NCI-H2081 treated with DMSO at 0.1 percent for 48 hours (cell line): ENCODE results near the gene BABAM2.
"Not testable (repeated sequence)": the region's sequence is repeated elsewhere in the genome, so short reads cannot be mapped to it uniquely, and the experiment has no call there.

Experiments used
- DNase-seq: peaks from one replicate; lab custom pipeline; 2025; lab: John Stamatoyannopoulos, UW

BABAM2 gene

DNA sequence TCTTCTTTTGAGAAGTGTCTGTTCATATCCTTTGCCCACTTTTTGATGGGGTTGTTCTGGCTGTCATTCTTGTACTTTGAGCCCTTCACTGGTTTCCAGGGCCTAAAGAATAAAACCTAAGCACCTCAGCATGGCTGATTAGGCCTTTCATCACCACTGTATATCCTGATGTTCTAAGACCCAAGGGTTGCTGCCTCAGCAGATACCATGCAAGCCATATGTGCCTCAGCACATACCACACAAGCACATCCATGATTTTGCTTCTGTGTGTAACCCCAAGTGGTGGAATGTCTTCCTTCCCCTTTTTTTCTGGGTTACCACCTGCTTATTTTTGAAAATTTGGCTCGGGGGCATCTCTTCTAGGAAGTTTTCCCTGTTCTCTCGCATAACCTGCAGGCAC lies 11.7 kb upstream of the BABAM2 start:
- no peak for DNase-seq

DNA sequence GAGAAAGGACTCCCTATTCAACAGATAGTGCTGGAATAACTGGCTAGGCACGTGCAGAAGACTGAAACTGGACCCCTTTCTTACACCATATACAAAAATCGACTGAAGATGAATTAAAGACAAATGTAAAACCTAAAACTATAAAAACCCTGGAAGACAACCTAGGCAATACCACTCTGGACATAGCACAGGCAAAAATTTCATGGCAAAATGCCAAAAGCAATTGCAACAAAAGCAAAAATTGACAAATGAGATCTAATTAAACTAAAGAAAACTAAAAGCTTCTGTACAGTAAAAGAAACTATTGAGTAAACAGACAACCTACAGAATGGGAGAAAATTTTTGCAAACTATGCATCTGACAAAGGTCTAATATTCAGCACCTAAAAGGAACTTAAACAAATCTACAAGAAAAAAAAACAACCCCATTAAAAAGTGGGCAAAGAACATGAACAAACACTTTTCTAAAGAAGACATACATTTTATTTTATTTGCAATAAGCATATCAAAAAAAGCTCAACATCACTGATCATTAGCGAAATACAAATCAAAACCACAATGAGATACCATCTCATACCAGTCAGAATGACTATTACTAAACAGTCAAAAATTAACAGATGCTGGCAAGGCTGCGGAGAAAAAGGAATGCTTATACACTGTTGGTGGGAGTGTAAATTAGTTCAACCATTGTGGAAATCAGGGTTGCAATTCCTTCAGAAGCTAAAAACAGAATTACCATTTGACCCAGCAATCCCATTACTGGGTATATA lies 8.5 kb upstream of the BABAM2 start:
- DNase-seq: not testable (repeated sequence)

DNA sequence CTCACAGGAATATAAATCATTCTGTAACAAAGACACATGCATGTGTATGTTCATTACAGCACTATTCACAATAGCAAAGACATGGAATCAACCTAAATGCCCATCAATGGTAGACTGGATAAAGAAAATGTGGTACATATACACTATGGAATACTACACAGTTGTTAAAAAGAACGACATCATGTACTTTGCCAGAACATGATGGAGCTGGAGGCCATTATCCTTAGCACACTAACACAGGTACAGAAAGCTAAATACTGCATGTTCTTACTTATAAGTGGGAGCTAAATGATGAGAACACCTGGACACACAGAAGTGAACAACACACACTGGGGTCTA lies 8.0 kb upstream of the BABAM2 start:
- DNase-seq: not testable (repeated sequence)

DNA sequence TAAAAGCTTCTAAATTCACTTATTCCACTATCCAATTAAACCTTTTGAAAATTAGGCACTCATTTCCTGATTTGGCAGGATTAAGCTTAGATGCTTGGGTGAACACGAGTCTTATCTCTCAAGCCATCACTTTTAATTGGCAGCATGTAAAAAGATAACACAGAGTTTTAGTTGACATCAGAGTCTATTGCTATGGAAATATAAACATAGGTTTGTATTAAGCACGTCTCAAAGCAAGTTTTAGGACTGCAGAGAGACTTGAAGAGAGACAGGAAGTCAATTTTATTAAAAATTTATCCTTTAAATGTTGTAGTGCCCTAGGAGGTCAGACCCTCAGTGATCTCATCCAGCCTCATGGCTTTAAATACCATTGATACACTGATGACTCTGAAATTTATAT lies 5.9 kb upstream of the BABAM2 start:
- DNase-seq: no peak

DNA sequence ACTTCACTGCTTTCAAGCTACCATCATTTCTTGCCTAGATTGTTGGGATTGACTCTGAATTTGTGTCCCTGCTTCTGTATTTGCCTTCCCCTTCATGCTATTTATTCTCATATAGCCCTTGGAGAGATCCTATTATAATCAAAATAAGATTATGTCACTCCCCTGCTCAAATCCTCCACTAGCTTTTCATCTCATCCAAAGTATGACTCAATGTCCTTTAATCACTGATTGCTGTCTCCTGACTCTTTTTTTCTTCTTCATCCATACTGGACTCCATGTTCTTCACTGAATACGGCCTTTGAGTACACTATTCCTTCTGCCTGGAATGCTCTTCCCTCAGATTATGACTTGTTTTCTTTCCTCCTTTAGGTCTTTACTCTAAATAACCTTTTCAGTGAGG lies 5.3 kb upstream of the BABAM2 start:
- no peak for DNase-seq

DNA sequence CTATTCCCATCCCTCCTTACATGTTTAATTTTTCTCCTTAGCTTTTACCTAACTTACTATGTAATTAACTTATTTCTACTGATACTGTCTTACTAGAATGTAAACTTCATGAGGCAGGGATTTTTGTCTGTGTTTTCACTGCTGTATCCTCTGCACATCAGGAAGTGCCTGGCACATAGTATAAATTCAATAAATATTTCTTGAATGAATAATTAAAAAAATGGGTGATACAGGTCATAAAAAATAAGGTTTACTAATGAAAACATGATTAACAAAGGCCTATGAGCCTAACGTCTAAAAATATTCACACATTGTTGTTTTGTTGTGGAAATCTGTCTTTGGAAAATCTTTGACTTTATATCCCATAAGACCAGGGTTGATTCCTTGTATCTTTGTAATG lies 4.9 kb upstream of the BABAM2 start:
- DNase-seq: no peak

DNA sequence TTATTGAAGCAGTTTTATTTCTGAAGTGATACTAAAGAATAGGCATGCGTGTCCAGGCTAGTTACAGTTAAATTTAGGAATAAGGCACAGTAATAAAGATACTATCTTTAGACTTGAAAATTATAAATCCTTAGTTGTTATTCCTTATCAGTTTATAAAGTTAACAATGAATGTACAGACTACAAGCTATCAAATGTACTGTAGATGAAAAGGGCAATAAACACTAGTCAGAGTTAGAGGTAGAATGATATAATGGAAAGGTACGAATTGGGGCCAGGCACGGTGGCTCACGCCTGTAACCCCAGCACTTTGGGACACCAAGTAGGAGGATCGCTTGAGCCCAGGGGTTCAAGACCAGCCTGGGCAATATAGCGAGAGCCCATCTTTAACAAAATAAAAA lies 4.2 kb upstream of the BABAM2 start:
- no peak for DNase-seq

DNA sequence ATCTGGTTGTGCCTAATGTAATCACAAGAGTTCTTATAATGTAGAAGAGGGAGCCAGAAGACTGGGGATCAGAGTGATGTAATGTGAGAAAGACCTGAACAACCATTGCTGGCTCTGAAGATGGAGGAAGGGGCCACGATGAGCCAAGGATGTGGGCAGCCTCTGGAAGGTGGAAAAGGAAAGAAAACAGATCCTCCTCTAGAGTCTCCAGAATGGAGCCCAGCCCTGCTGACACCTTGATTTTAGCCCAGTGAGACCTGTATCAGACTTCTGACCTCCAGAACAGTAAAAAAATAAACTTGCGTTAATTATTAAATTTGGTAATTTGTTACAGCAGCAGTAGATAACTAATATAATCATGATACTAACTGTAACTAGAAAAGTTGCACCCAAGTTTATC lies 3.4 kb upstream of the BABAM2 start:
- DNase-seq: no peak

DNA sequence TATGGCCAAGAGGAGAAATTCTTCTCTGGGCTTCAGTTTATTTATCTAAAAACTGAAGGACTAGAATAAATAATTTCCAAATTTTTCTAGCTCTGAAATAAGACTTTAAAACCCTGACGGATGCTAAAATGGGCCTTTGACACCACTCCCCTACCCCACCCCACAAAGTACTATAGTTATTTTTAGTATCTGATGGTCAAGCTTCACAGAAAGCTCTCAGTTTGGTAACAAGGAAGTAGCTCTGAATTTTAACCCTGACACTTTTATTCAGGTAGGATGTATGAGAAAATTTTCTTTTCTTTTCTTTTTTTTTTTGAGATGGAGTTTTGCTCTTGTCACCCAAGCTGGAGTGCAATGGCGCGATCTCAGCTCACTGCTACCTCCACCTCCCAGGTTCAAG lies 2.7 kb upstream of the BABAM2 start:
- no peak for DNase-seq

DNA sequence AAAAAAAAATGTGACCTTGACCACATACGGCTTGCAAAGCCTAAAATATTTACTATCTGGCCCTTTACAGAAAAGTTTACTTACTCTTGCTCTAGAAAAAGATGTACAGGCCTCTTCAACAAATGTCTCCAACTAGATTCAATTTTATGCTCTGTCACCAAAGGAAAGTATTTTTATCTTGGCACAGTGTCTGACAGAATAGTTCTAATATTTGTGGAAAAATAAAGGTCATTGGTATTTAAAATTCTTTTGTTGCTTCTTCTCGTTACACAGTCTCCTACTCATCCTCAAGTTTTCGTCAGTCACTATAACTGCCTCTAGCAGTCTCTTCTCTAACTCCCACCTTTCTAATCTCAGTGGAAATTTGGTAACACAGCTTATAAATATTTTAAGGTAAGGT lies 1.7 kb upstream of the BABAM2 start:
- DNase-seq: no peak

DNA sequence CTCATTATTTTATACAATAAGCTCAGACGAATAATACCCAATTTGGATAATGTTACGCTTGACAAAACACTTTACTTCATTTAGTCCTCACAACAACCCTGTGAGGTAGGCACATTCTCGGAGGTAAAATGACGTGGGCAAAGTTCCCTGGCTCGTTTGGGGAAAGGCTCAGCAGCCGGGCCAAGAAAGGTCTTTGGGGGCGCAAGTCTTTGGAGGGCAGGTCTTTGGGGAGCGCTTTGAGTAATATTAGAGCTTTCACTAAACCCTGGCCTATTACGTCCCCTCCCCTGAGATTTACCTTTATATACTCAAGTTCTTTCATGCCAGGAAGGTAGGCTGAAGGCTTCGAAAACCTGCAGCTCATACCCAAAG lies 769 bp upstream of the BABAM2 start:
- DNase-seq: no peak

DNA sequence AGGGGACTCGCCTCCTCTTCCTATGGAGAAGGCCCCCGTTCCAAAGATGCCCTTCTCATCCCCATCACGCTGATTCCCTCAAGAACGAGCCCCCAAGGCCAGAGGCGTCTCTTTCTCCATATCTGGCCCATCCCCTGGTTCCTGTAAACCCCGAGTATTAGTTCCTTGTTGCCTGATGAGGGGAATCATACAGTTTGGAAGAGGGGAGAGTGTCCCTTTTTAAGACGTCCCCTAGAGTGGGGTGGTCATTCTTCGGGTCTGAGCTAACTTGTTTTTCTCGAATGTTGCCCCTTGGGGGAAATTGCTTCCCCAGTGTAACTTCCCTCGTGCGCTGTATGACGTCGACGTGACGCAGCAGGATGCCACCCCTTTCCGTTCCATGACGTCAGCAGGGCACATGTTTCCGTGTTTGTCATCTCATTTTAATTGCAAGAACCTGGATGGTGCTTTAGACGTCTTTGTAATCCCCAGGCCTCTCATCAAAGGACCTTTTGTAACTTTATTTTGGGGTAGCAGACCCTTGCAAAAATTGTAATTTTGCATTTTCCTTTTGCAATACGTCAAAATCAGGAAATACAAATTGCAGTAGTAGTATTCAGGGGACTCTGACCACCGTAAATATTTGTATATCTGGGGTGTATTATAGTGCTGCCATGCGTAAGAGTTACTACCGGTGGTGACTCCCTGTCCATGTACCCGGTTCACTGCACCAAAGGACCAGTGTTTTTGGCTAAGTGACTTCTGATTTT lies 569 bp downstream of the BABAM2 start:
- no peak for DNase-seq

DNA sequence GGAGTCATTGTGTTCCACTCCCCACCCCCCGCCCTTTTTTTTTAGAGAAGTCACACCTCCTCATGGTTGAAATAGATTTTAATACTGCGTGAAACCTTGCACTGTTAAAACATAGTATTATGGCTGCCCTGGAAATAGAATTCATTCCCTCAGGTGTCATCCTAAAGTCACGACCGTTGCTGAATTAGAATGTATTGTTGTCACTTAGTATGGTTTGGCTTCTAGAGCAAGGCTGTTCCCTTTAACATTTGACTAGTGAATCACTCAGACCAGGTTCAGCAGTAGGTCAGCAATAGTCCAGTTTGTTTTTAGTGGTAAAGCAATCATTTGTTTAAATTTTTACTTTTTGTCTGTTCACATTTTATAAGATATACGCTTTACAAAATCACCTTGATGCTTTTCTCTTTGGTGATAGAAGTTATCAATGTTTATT lies 1.2 kb downstream of the BABAM2 start:
- no peak for DNase-seq

DNA sequence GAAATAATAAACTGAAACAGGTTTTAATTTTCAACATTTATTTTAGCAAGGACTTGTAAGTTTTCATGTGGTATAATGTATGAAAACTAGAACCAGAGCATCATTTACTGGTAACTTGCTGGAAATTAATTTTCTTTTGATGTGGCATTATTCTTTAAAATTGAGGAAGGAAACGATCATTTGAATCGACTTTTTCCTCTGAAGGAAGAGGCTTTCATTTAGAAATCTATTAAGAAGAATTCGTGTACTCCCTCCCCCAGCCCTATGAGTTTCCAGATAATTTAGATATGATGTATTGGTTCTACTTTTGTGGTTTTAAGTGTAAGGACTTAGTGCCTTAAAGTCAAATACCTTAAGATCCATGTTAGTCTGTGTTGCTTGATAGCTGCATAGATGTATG lies 2.5 kb downstream of the BABAM2 start:
- DNase-seq: no peak

DNA sequence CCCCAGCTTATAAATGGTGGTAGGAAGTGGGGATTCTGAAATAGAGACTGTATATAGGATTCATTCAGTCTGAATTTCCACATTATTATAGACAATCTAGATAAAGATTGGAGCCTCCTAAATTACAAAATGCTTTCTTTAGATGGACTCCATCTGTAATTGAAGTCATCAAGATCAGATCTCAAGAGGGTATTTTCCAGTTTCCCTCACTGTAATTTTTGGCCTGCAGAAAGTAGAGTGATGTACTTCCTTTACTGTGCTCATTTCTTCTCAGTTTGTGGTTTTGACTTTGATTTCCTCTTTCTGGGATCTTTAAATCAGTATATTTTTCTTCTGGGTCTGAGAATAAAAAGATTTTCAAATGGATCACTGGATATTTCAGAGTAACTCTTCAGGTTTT lies 7.2 kb downstream of the BABAM2 start:
- no peak for DNase-seq

DNA sequence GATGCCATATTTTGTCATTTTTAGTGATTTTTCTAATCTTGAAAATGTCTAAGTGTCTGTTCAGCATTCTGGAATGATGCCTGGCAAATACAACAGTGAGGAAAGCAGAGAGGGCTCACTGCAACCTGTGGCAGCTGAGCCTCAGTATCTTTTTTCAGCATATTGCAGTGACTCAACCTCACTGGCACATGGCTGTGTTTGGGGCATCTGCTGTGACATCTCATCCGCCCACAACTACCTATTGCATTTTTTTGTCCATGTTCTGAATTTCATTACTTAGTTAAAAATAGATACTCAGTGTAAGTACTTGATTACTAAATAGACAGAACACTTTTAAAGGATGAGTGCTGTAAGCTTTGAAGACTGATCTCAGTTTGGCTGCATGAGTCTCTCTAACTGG lies 10.7 kb downstream of the BABAM2 start:
- DNase-seq: no peak

DNA sequence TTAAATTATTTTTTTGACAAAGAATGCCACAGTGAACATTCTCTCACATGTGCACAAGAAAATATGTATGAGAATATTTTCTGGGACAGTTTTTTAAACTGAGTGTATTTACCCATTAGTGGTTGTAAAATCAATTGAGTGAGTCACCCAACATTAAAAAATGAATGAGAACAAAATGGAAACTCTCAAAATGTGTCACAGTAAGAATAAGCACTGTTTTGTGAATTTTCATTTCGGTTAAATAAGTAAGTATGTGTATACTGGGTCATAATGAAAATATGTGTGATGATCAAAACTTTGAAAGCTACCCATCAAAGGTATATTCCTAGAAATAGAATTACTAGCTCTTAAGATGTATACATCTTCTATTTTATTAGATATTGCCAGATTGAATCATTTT lies 11.6 kb downstream of the BABAM2 start:
- DNase-seq: no peak

DNA sequence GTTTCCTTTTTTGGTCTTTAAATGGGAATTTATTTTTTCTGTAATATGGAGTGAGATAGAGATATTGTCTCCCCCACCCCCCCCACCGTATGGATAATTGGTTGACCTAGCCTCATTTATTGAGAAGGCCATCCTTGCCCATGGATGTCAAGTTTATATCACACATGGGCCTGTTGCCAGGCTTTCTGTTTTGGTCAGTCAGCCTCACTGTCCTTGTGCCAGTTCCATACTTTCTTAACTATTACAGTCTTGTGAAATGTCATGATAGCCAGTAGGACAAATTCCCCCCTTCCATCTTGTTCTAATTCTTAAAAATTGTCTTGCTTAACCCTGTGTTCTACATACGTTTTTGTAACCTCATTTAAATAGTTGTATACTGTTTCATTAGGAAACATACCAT lies 12.5 kb downstream of the BABAM2 start:
- no peak for DNase-seq

DNA sequence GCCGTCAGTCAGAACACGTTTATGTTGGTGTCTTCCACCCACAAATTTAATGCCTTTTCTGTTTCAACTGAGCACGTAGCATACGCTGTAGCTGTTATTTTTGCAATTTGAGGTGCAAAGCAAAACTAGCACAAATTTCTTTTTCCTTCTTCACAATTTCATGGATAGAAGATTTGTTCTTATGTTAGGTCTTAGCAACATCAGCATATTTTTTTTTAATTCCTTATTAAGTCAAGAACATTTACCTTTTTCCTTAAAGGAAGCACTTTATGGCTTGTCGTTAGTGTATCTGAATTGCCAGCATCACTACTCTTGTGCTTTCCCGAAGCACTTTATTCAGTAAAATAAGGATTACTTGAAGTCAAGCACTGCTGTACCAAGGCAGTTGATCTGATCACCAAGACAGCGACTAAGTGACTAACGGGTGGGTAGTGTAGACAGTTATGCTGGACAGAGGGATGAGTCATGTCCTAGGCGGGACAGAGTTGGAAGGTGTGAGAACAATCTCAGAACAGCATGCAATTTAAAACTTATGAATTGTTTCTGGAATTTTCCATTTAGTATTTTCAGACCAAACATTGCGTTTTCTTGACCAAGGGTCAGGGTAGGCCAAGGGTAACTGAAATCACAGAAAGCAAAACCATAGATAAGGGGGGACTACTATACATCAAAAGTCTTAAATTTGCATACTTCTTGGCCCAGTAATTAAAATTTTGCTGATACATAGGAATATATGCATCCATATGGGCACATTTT lies 13.3 kb downstream of the BABAM2 start:
- DNase-seq: no peak

DNA sequence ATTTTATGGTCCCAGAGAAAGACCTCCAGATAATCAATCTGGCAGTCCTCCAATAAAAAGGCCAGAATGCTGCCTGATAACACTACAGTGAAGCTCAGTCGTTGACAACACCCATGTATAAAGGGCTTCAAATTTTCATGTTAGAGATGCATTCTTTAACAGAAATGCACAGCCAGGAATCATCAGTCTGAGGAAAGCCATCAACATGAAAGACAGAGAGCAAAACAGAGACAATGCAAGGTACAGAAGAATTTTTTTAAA lies 13.8 kb downstream of the BABAM2 start:
- no peak for DNase-seq

DNA sequence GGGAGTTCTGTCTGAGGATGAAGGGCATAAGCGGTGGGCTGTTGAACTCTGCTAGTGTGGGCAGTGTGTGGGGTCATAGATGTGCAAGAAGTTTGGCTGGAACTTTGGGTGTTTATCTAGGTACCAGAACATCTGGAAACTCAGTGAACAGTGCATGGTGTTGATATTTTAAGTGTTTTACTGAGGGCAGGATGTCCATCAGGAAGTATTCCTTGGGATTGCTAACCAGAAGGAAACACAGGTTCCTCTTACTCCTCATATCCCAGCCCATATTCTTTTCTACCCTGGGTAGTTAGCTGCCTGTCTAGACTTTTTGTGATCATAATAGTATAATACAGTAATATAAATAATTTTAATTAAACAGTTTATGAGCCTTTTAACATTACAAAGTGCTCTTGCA lies 15.5 kb downstream of the BABAM2 start:
- no peak for DNase-seq

DNA sequence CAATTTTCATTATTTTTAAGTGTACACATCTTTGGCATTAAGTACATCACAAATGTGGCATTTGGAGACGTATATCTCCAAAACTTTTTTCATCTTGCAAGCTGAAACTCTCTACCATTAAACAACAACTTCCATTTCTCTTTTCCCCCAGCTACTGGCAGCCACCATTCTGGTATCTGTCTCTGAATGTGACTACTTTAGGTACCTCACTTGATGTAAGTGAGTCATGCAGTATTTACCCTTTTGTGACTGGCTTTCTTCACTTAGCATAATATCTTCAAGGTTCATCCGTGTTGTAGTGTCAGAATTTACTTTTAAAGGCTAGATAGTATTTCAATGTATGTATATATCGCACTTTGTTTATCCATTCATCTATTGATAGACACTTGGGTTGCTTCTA lies 17.0 kb downstream of the BABAM2 start:
- no peak for DNase-seq

DNA sequence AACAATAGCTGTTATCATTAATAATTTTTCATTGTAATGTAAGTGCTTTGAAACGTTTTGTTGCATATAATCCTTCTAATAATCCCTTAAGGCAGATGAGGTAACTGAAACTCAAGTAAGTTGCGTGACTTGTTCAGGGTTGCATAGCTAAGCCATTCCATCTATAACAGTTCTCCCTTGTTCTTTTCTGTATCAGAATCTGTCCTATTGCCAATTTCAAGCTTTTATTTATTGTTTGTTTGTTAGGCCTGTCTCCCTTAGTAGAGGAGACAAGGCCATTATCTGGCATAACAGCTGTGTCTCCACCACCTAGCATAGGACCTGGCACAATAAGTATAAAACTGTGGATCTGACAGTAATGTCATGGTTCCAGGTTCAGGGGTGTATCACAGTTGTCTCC lies 19.4 kb downstream of the BABAM2 start:
- DNase-seq: no peak
